Gastrocnemius medialis (tissue), 4 donors: Measurements from ENCODE around the gene PLEKHH3. TPM values are rescaled to one million over a fixed set of nuclear protein-coding genes. Genes with fewer than 3 reads are reported as not detected.
"Not testable (repeated sequence)": the region's sequence is repeated elsewhere in the genome, so short reads cannot be mapped to it uniquely, and the experiment has no call there.

ENCODE experiments used
- ATAC-seq, 2 donors: fragments of 150-250 bp; one replicate each; pipeline ENCODE4 v1.9.1; 2016
- DNase-seq, 2 donors: peaks; one replicate each; pipeline ENCODE4 v3.0.0-alpha.2; 2019
- H3K27ac ChIP-seq, 4 donors: fragments of 200-600 bp; sonication (generic); 1 replicate in 1 of 4; 2 replicates in 3 of 4; pipeline ENCODE4 v1.5.1; 2016 to 2018; ENCODE audit warnings: mild to moderate bottlenecking in 2 of 4, moderate library complexity in 1 of 4
- H3K27me3 ChIP-seq, 3 donors: fragments of 200-600 bp; sonication (generic) in 2 of 3; 1 replicate in 1 of 3; 2 replicates in 2 of 3; pipeline versions ENCODE4 v1.5.1 to v1.6.0; 2016 to 2019; ENCODE audit warnings: mild to moderate bottlenecking in 1 of 3, moderate library complexity in 1 of 3
- H3K36me3 ChIP-seq, 2 donors: fragments of 200-600 bp; sonication (generic) in 1 of 2; one replicate each; pipeline ENCODE4 v1.5.1; 2017 to 2018
- H3K4me1 ChIP-seq, 2 donors: fragments of 200-600 bp; sonication (generic) in 1 of 2; one replicate each; pipeline ENCODE4 v1.5.1; 2016 to 2017; ENCODE audit warnings: mild to moderate bottlenecking in 2 of 2
- H3K4me3 ChIP-seq, 4 donors: fragments of 200-600 bp; sonication (generic) in 3 of 4; 1 replicate in 1 of 4; 2 replicates in 3 of 4; pipeline ENCODE4 v1.5.1; 2016 to 2019; ENCODE audit warnings: mild to moderate bottlenecking in 2 of 4
- H3K9me3 ChIP-seq, 3 donors: fragments of 200-600 bp; sonication (generic) in 2 of 3; 1 replicate in 1 of 3; 2 replicates in 2 of 3; pipeline ENCODE4 v1.5.1; 2016 to 2019
- CTCF ChIP-seq, 5 experiments: fragments of 450-650 bp in 3 of 5; fragments of 200-600 bp in 2 of 5; sonication (generic) in 2 of 5; IDR thresholded peaks in 4 of 5; conservative IDR thresholded peaks in 1 of 5; 1 replicate in 4 of 5; 2 replicates in 1 of 5; pipeline ENCODE4 v1.5.1; 2016 to 2019; ENCODE audit warnings: antibody characterized with exemption in 5 of 5, mild to moderate bottlenecking in 3 of 5, moderate library complexity in 3 of 5
- POLR2A ChIP-seq, 2 donors: fragments of 450-650 bp; IDR thresholded peaks; one replicate each; pipeline ENCODE4 v1.6.1; 2017; ENCODE audit warnings: antibody characterized with exemption in 2 of 2, mild to moderate bottlenecking in 2 of 2, moderate library complexity in 2 of 2
- in situ Hi-C, 4 donors: fragments of 200-750 bp; cut with MboI; loops; one replicate each; pipeline versions ENCODE4 v1.15.0 to v1.8.0; 2017; ENCODE audit warnings: low sequenced_read_pairs in 4 of 4
- intact Hi-C: fragments of 100-400 bp; cut with DNase I; formaldehyde crosslinking; loops from one replicate; pipeline ENCODE4 v1.15.1; 2023; ENCODE audit warnings: low total_unique reads
- total RNA-seq, 4 donors: library from RNA; depleted of rRNA; stranded (reverse); fragments of >200 nt; gene quantifications; one replicate each; pipeline versions ENCODE4 v1.1.0 to v1.2.3, GENCODE V29; 2016

The PLEKHH3 gene
- total RNA-seq, 4 donors from 2014 or later = 13.4 to 36.0 (median 31.3) TPM

- intact Hi-C loops (no loop called here), in situ Hi-C loops (no loop called here)
- TF ChIP-seq POLR2A (IDR thresholded peaks at IDR 0.05) = no peak
- TF ChIP-seq CTCF (IDR thresholded peaks at IDR 0.05 in 4 of 5, conservative IDR thresholded peaks at IDR 0.05 in 1 of 5) = no peak
- H3K9me3 ChIP-seq = no peaks in the 10 kb centered on the region
- H3K4me1 ChIP-seq = peaks cover under 1 to 3% of the 10 kb centered on the region in 2 donors
- H3K27ac ChIP-seq = no peak overlapping the region
- H3K36me3 ChIP-seq = no peaks in the 10 kb centered on the region
- no peak for ATAC-seq
- no peak overlapping the region for H3K4me3 ChIP-seq
- H3K27me3 ChIP-seq = no peaks in the 10 kb centered on the region
- no peak for DNase-seq
These were observed 47.3 kb downstream of the PLEKHH3 start for GRCh38 chr17:42629411-42630009.

- H3K4me3 ChIP-seq, H3K9me3 ChIP-seq, ATAC-seq, H3K4me1 ChIP-seq, intact Hi-C loops, H3K36me3 ChIP-seq, H3K27me3 ChIP-seq, in situ Hi-C loops: not testable (repeated sequence)
- peak overlapping the region in 2 of 4 donors; percentile 37 to 54 for H3K27ac ChIP-seq
- peak in 1 of 2 donors; percentile 32 for DNase-seq
These were observed 49.6 kb downstream of the PLEKHH3 start for GRCh38 chr17:42627032-42627764.

GRCh38 chr17:42623732-42624596, 52.8 kb downstream of the PLEKHH3 start:
- ATAC-seq (peak; percentile 94 to 95), DNase-seq (peak; percentile 71 to 82)
- Histone ChIP-seq H3K27me3 (no peaks in the 10 kb centered on the region), H3K4me3 (no peak overlapping the region), H3K9me3 (no peaks in the 10 kb centered on the region), H3K36me3 (no peaks in the 10 kb centered on the region), H3K27ac (peak overlapping the region; percentile 67 to 81 (median 76)), H3K4me1 (peaks cover 8 to 14% of the 10 kb centered on the region in 2 donors)
- intact Hi-C loops (no loop called here), in situ Hi-C loops (no loop called here)
- TF ChIP-seq CTCF (IDR thresholded peaks at IDR 0.05 in 4 of 5, conservative IDR thresholded peaks at IDR 0.05 in 1 of 5) = no peak
- TF ChIP-seq POLR2A (IDR thresholded peaks at IDR 0.05) = no peak

- H3K36me3 ChIP-seq = no peaks in the 10 kb centered on the region
- TF ChIP-seq CTCF (IDR thresholded peaks at IDR 0.05 in 4 of 5, conservative IDR thresholded peaks at IDR 0.05 in 1 of 5) = no peak
- H3K27ac ChIP-seq = peak overlapping the region; percentile 67 to 81 (median 76)
- in situ Hi-C loops (no loop called here), intact Hi-C loops (no loop called here)
- H3K4me3 ChIP-seq = no peak overlapping the region
- no peaks in the 10 kb centered on the region for H3K27me3 ChIP-seq
- DNase-seq = no peak
- H3K9me3 ChIP-seq = no peaks in the 10 kb centered on the region
- peaks cover 13 to 16% of the 10 kb centered on the region in 2 donors for H3K4me1 ChIP-seq
- no peak for ATAC-seq
These were observed 53.5 kb downstream of the PLEKHH3 start for GRCh38 chr17:42623271-42623670.

- in situ Hi-C loops, H3K36me3 ChIP-seq, H3K27me3 ChIP-seq, DNase-seq, H3K9me3 ChIP-seq, H3K4me3 ChIP-seq, intact Hi-C loops, ATAC-seq: not testable (repeated sequence)
- Histone ChIP-seq H3K4me1 (peaks cover 26 to 27% of the 10 kb centered on the region in 2 donors), H3K27ac (peak overlapping the region in 3 of 4 donors; percentile 5 to 80 (median 29))
These were observed 54.8 kb downstream of the PLEKHH3 start for GRCh38 chr17:42621987-42622386.
